GM12878 (cell line): ENCODE data around the gene PTGER4. TPM values are rescaled to one million over a fixed set of nuclear protein-coding genes. Genes with fewer than 3 reads are reported as not detected.

Experiments used
- ATAC-seq: fragments of 200-7000 bp; cut with Tn5 transposase; 3 replicates; pipeline ENCODE4 v1.9.1; 2020; ENCODE audit warnings: mild to moderate bottlenecking, moderate library complexity
- BruUV-seq: library from RNA; stranded (reverse); fragments of 400-500 nt; replicated peaks from 2 replicates; lab custom pipeline; 2021; lab: Mats Ljungman, UMichigan
- CTCF ChIA-PET: fragments of 300-600 bp; sonication (Branson Sonifier 250); formaldehyde crosslinking; extraction: SDS; loops from one replicate; lab custom pipeline; 2021; ENCODE audit warnings: inconsistent platforms; lab: Yijun Ruan, JAX
- POLR2A ChIA-PET: fragments of 350-600 bp; formaldehyde crosslinking; extraction: SDS; loops from one replicate; lab custom pipeline; 2021; ENCODE audit warnings: inconsistent platforms; lab: Charles Lee
- RAD21 ChIA-PET: fragments of 300-600 bp; sonication (Branson Sonifier 250); formaldehyde crosslinking; loops from one replicate; lab custom pipeline; 2023; ENCODE audit warnings: antibody characterized with exemption; ENCODE audit not compliant: unreplicated experiment; lab: Charles Lee
- SMC1A ChIA-PET: fragments of 300-600 bp; sonication (Branson Sonifier 250); formaldehyde crosslinking; loops from one replicate; lab custom pipeline; 2023; ENCODE audit not compliant: unreplicated experiment, uncharacterized antibody; lab: Charles Lee
- DNase-seq: peaks from one replicate; pipeline ENCODE4 v3.0.0-alpha.2; 2011; ENCODE audit warnings: low read depth, low spot score
- FAIRE-seq: peaks from 3 replicates; lab custom pipeline; 2011; peaks lifted over from hg19 to GRCh38; lab: Jason Lieb, UNC
- H2AFZ ChIP-seq: 2 replicates; pipeline ENCODE4 v1.6.0; 2011; ENCODE audit warnings: low read depth, low read length, control low read depth; ENCODE audit not compliant: control insufficient read depth
- H3K27ac ChIP-seq: 2 replicates; pipeline ENCODE4 v1.5.1; 2011; ENCODE audit warnings: control low read depth; ENCODE audit not compliant: control insufficient read depth, insufficient read depth
- H3K27me3 ChIP-seq, 2 experiments: replicated peaks in 1 of 2; 2 replicates each; pipeline versions ENCODE4 v1.6.0 to v1.6.1; 2011; ENCODE audit warnings: low read length in 1 of 2; ENCODE audit not compliant: control insufficient read depth in 2 of 2, insufficient read depth in 2 of 2
- H3K36me3 ChIP-seq, 2 experiments: 2 replicates each; pipeline ENCODE4 v1.5.1; 2011; ENCODE audit warnings: low read length in 1 of 2; ENCODE audit not compliant: control insufficient read depth in 2 of 2, insufficient read depth in 2 of 2
- H3K4me1 ChIP-seq: 2 replicates; pipeline ENCODE4 v1.6.1; 2011; ENCODE audit warnings: mild to moderate bottlenecking, low read length, moderate library complexity, mixed read lengths; ENCODE audit not compliant: control insufficient read depth, insufficient read depth
- H3K4me2 ChIP-seq: 2 replicates; pipeline ENCODE4 v1.6.0; 2011; ENCODE audit warnings: control low read depth; ENCODE audit not compliant: control insufficient read depth, insufficient read depth
- H3K4me3 ChIP-seq: fragments of 200-600 bp; sonication (generic); 2 replicates; pipeline ENCODE4 v1.5.1; 2016
- H3K79me2 ChIP-seq: 2 replicates; pipeline ENCODE4 v1.6.0; 2011; ENCODE audit warnings: low read length; ENCODE audit not compliant: control insufficient read depth, insufficient read depth
- H3K9ac ChIP-seq: 2 replicates; pipeline ENCODE4 v1.8.0; 2011; ENCODE audit warnings: low read length, control low read depth, mixed read lengths; ENCODE audit not compliant: control insufficient read depth, insufficient read depth
- H3K9me3 ChIP-seq: replicated peaks from 3 replicates; pipeline ENCODE4 v1.5.1; 2011; ENCODE audit warnings: mild to moderate bottlenecking, low read length; ENCODE audit not compliant: control insufficient read depth, insufficient read depth
- H4K20me1 ChIP-seq: 2 replicates; pipeline ENCODE4 v1.6.0; 2011; ENCODE audit not compliant: control insufficient read depth, insufficient read depth
- BHLHE40 ChIP-seq, 2 experiments: fragments of 450-650 bp in 1 of 2; IDR thresholded peaks; 2 replicates each; pipeline ENCODE4 v1.6.1; 2011 to 2017; ENCODE audit warnings: low read depth in 2 of 2, borderline replicate concordance in 1 of 2, improper control_type of control experiment in 1 of 2, low read length in 1 of 2, mild to moderate bottlenecking in 1 of 2
- CEBPB ChIP-seq, 2 experiments: fragments of 150-350 bp in 1 of 2; IDR thresholded peaks; 2 replicates each; pipeline ENCODE4 v1.6.1; 2012 to 2014; ENCODE audit warnings: low read depth in 2 of 2, low read length in 2 of 2, borderline replicate concordance in 1 of 2, inconsistent platforms in 1 of 2
- GATAD2B ChIP-seq: fragments of 450-650 bp; conservative IDR thresholded peaks from 2 replicates; pipeline ENCODE4 v1.6.1; 2017; ENCODE audit warnings: low read depth, mild to moderate bottlenecking, moderate library complexity
- MYC ChIP-seq: IDR thresholded peaks from 2 replicates; pipeline ENCODE4 v1.6.1; 2011; ENCODE audit warnings: mild to moderate bottlenecking, low read length, moderate library complexity, inconsistent platforms; ENCODE audit not compliant: insufficient read depth, insufficient replicate concordance, insufficient read length, severe bottlenecking
- NR2C1 ChIP-seq: fragments of 450-650 bp; IDR thresholded peaks from 2 replicates; pipeline ENCODE4 v1.6.1; 2017; ENCODE audit warnings: antibody characterized with exemption, mild to moderate bottlenecking, moderate library complexity
- NR2C2 ChIP-seq: IDR thresholded peaks from 2 replicates; pipeline ENCODE4 v1.6.1; 2011; ENCODE audit warnings: borderline replicate concordance, low read depth; ENCODE audit not compliant: control insufficient read depth, insufficient read length
- PAX8 ChIP-seq: fragments of 450-650 bp; IDR thresholded peaks from 2 replicates; pipeline ENCODE4 v1.6.1; 2017; ENCODE audit warnings: mild to moderate bottlenecking, moderate library complexity
- RAD21 ChIP-seq: IDR thresholded peaks from 2 replicates; pipeline ENCODE4 v1.6.1; 2011; ENCODE audit warnings: mild to moderate bottlenecking, low read depth, low read length, moderate library complexity; ENCODE audit not compliant: insufficient read depth
- SIX5 ChIP-seq: IDR thresholded peaks from 2 replicates; pipeline ENCODE4 v1.6.1; 2011; ENCODE audit warnings: mild to moderate bottlenecking, low read depth, low read length, moderate library complexity; ENCODE audit not compliant: severe bottlenecking
- SPI1 ChIP-seq: IDR thresholded peaks from 2 replicates; pipeline ENCODE4 v1.6.1; 2011; ENCODE audit warnings: low read depth, mild to moderate bottlenecking, low read length, moderate library complexity, borderline replicate concordance; ENCODE audit not compliant: insufficient read depth
- SUPT20H ChIP-seq: IDR thresholded peaks from 2 replicates; pipeline ENCODE4 v1.6.1; 2011; ENCODE audit warnings: low read depth, mild to moderate bottlenecking, low read length, moderate library complexity, borderline replicate concordance; ENCODE audit not compliant: control insufficient read depth
- TAF1 ChIP-seq: IDR thresholded peaks from 2 replicates; pipeline ENCODE4 v1.6.1; 2011; ENCODE audit warnings: mild to moderate bottlenecking, low read depth, low read length, borderline replicate concordance
- TCF7 ChIP-seq: IDR thresholded peaks from 2 replicates; pipeline ENCODE4 v1.6.1; 2014; ENCODE audit warnings: antibody characterized with exemption, borderline replicate concordance
- ZBED1 ChIP-seq: IDR thresholded peaks from 2 replicates; pipeline ENCODE4 v1.6.1; 2016; ENCODE audit warnings: borderline replicate concordance
- WGBS: methylation state at CpG from one replicate; pipeline ENCODE4 v1.1.6; 2016; ENCODE audit warnings: low lambda C conversion rate; ENCODE audit not compliant: insufficient replicate concordance, insufficient coverage; ENCODE audit errors: missing lambda C conversion rate; 5-methylcytosine and 5-hydroxymethylcytosine counted together
- in situ Hi-C: fragments of 300-500 bp; cut with MboI; formaldehyde crosslinking; loops from 9 replicates; pipeline ENCODE4 v1.14.3; 2018; ENCODE audit warnings: mixed read lengths
- intact Hi-C: fragments of 100-400 bp; cut with micrococcal nuclease; formaldehyde crosslinking; loops from one replicate; pipeline ENCODE4 v1.14.2; 2022; ENCODE audit not compliant: unreplicated experiment
- polyA plus RNA-seq, 11 experiments: library from polyadenylated mRNA; depleted of rRNA in 4 of 11; unstranded in 6 of 11; stranded (reverse) in 5 of 11; fragments of >200 nt; fragmentation: Nextera tagmentation in 4 of 11; fragmentation: Illumina TruSeq in 1 of 11; extraction: Ambion mirVana in 4 of 11; extraction: Trizol in 1 of 11; gene quantifications; 1 replicate in 1 of 11; 2 replicates in 10 of 11; pipeline versions ENCODE4 v1.2.1 to v1.2.3, GENCODE V29; 2011 to 2016; ENCODE audit warnings: inconsistent platforms in 2 of 11, missing spikeins in 2 of 11, low read depth in 1 of 11
- total RNA-seq, 4 experiments: library from RNA; depleted of rRNA in 3 of 4; stranded (reverse); fragments of >200 nt in 3 of 4; fragmentation: Illumina TruSeq in 1 of 4; extraction: Trizol in 1 of 4; gene quantifications; 2 replicates each; pipeline versions ENCODE4 v1.2.1 to v1.2.3, GENCODE V29; 2013 to 2021
- TF ChIP-seq, protein P1 (sequence below): IDR thresholded peaks from 2 replicates; pipeline ENCODE4 v1.6.1; 2012; ENCODE audit warnings: low read length, inconsistent platforms
- TF ChIP-seq, protein P2 (sequence below): fragments of 450-650 bp; formaldehyde crosslinking; IDR thresholded peaks from 2 replicates; pipeline ENCODE4 v1.4.0; 2020; ENCODE audit warnings: mild to moderate bottlenecking, moderate library complexity

The PTGER4 gene
- total and polyA plus RNA-seq, 10 of the 15 experiments (the other 5 are each of a cell fraction or from before 2014, with no cell fraction given), result 0.15 to 3.7 (median 0.62) TPM

DNA sequence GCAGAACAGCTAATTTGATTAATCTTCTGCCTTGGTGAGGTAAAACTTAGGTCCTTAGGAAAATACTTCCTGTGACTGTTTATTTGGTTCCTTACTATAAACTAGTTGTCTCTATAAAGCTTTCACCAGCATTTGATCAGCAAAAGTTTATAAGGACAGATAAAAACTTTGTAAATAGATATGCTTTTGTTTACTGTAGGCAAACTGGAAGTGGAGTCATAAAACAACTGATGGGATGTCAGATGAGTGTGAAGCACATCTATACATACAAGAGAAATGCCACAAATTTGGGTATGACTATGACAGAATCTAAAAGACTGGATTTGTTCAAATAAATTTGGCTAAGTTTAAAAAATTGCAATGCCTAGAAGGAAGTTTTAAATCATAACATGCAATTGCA lies 5.5 kb downstream of the PTGER4 start (continued):
- no peak for TF ChIP-seq MYC

DNA sequence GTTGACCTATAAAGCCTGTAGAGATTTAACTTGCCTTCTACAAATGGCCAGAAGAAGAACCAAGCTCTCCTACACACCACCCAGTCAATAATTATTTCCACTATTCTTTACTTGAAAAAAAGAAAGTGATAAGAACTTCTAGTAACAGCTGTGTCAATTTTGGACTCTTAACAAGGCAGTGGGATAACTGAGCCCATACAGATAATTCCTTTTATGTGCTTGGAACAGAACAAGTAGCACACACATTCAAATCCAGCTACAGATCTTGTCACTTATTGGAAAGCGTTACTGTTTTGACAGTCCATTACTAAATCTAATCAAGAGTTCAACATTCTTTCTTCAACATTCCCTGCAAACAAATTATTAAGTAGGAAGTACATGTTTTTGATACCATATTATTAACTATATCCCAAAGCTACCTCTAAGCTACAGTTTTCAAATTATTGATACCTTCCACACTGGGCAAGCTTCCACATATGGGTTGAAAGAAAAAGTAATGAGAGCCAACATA lies 6.3 kb downstream of the PTGER4 start:
- Histone ChIP-seq H4K20me1 (peaks cover 3% of the 10 kb centered on the region; the same call in 1 of the 2 replicates), H3K79me2 (no peaks in the 10 kb centered on the region; the same call in 1 of the 2 replicates), H3K4me2 (no peak overlapping the region), H3K9ac (no peak overlapping the region), H3K27ac (no peak overlapping the region), H2AFZ (no peak overlapping the region), H3K27me3 (peaks cover 0 to 12% of the 10 kb centered on the region in 2 experiments; a peak in 2 of 4 replicates), H3K36me3 (no peaks in the 10 kb centered on the region), H3K4me1 (peaks cover 3% of the 10 kb centered on the region; the same call in 1 of the 2 replicates), H3K4me3 (no peak overlapping the region), H3K9me3 (no peaks in the 10 kb centered on the region)
- CTCF ChIA-PET, result interaction anchor here (0.6 to 4.4 kb wide), 19 partner anchors 8 to 1108 kb away, joined by 3 to 40 read pairs (median 4); no protein-coding TSS in a partner anchor
- POLR2A ChIA-PET, result interaction anchor here (0.7 kb wide), 1 partner anchor 25 kb away, joined by 3 read pairs; no protein-coding TSS in a partner anchor
- RAD21 ChIA-PET, result interaction anchor here (0.9 to 2.2 kb wide), 16 partner anchors 9 to 1108 kb away, joined by 3 to 21 read pairs (median 4); no protein-coding TSS in a partner anchor
- no TSS peak for BruUV-seq
- 100% methylated on average over 1 of the region's 1 CpG for WGBS
- in situ Hi-C loops, result loop anchor here (25.0 kb wide), 1 partner anchor 1099 kb away; no protein-coding TSS in a partner anchor
- FAIRE-seq (no peak), DNase-seq (no peak), ATAC-seq (no peak)
- TF ChIP-seq RAD21, result no peak
- no peak for TF ChIP-seq TAF1
- TF ChIP-seq ZBED1, result no peak
- TF ChIP-seq NR2C1, result no peak
- no peak for TF ChIP-seq NR2C2
- TF ChIP-seq TCF7, result no peak
- no peak for TF ChIP-seq CEBPB (IDR thresholded peaks at IDR 0.05; ENCODE audit: borderline replicate concordance in 1 of 2, low read depth in 2 of 2, low read length in 2 of 2)
- TF ChIP-seq, protein P1, sequence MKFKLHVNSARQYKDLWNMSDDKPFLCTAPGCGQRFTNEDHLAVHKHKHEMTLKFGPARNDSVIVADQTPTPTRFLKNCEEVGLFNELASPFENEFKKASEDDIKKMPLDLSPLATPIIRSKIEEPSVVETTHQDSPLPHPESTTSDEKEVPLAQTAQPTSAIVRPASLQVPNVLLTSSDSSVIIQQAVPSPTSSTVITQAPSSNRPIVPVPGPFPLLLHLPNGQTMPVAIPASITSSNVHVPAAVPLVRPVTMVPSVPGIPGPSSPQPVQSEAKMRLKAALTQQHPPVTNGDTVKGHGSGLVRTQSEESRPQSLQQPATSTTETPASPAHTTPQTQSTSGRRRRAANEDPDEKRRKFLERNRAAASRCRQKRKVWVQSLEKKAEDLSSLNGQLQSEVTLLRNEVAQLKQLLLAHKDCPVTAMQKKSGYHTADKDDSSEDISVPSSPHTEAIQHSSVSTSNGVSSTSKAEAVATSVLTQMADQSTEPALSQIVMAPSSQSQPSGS, result no peak
- TF ChIP-seq, protein P2, sequence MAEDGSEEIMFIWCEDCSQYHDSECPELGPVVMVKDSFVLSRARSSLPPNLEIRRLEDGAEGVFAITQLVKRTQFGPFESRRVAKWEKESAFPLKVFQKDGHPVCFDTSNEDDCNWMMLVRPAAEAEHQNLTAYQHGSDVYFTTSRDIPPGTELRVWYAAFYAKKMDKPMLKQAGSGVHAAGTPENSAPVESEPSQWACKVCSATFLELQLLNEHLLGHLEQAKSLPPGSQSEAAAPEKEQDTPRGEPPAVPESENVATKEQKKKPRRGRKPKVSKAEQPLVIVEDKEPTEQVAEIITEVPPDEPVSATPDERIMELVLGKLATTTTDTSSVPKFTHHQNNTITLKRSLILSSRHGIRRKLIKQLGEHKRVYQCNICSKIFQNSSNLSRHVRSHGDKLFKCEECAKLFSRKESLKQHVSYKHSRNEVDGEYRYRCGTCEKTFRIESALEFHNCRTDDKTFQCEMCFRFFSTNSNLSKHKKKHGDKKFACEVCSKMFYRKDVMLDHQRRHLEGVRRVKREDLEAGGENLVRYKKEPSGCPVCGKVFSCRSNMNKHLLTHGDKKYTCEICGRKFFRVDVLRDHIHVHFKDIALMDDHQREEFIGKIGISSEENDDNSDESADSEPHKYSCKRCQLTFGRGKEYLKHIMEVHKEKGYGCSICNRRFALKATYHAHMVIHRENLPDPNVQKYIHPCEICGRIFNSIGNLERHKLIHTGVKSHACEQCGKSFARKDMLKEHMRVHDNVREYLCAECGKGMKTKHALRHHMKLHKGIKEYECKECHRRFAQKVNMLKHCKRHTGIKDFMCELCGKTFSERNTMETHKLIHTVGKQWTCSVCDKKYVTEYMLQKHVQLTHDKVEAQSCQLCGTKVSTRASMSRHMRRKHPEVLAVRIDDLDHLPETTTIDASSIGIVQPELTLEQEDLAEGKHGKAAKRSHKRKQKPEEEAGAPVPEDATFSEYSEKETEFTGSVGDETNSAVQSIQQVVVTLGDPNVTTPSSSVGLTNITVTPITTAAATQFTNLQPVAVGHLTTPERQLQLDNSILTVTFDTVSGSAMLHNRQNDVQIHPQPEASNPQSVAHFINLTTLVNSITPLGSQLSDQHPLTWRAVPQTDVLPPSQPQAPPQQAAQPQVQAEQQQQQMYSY (CRISPR knock-in tag), result no peak
- TF ChIP-seq BHLHE40 (IDR thresholded peaks at IDR 0.05; ENCODE audit: borderline replicate concordance in 1 of 2, low read depth in 2 of 2, low read length in 1 of 2), result no peak
- no peak for TF ChIP-seq SIX5
- no peak for TF ChIP-seq PAX8
- TF ChIP-seq MYC, result no peak
- TF ChIP-seq GATAD2B, result no peak
- no peak for TF ChIP-seq SPI1
- no peak for TF ChIP-seq SUPT20H
- intact Hi-C loops, result loop anchor here (2.0 to 10.0 kb wide), 6 partner anchors 191 to 1109 kb away; no protein-coding TSS in a partner anchor
- SMC1A ChIA-PET, result interaction anchor here (0.6 to 4.4 kb wide), 32 partner anchors 9 to 972 kb away, joined by 3 to 41 read pairs (median 4); no protein-coding TSS in a partner anchor
